Hematopoietic multipotent progenitor cell treated with erythropoietin and hydrocortisone succinate and interleukin-3 and kit ligand, for 17 days (in vitro differentiated cells): ENCODE measurements around the gene GALNT10.

Experiments used
- DNase-seq: peaks from one replicate; pipeline ENCODE4 v3.0.0-alpha.2; 2015; ENCODE audit warnings: low spot score

GALNT10 gene

DNA sequence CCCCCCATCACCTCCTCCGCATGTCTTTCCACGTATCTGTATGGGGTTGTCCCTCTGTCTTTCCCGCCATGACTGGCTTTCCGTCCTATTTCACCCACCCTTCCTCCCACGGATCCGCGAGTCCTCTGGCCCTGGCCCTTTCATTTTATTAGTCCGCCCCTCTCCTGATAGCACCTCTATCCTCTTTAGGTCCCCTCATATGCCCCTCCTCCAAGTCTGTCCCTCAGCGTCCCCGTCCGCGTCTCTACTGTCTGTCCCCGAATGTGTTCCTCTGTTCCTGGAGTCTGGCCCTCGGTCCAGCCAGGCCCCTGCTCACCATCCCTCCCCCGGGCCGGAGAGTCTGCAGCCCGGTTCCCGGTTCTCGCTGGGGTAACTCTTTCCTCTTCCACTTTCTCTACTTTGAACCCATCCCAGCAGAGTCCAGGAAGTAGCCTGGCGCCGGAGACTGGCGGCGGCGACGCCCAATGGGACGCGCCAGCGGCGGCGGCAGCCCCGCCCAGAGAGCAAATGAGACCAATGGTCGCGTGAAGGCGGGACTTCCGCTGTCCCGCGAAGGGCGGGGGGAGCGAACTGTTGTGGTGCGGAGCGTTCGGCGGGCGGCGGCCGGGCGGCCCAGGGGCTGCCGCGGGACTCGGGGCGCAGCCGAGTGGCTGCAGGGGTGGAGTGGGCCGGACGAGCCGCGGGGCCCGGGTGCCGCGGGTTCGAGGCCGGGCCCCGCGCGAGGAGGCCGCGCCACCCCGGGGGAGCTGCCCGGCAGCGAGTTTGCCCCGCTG is 255.1 kb downstream of the GALNT10 start, which contains the start of gene SAP30L:
TSS of gene SAP30L (plus strand) at position 576 of the 773 bp plus-strand sequence. CDS start 608 bp downstream, outside the sequence.
- DNase-seq: peak; percentile 97

DNA sequence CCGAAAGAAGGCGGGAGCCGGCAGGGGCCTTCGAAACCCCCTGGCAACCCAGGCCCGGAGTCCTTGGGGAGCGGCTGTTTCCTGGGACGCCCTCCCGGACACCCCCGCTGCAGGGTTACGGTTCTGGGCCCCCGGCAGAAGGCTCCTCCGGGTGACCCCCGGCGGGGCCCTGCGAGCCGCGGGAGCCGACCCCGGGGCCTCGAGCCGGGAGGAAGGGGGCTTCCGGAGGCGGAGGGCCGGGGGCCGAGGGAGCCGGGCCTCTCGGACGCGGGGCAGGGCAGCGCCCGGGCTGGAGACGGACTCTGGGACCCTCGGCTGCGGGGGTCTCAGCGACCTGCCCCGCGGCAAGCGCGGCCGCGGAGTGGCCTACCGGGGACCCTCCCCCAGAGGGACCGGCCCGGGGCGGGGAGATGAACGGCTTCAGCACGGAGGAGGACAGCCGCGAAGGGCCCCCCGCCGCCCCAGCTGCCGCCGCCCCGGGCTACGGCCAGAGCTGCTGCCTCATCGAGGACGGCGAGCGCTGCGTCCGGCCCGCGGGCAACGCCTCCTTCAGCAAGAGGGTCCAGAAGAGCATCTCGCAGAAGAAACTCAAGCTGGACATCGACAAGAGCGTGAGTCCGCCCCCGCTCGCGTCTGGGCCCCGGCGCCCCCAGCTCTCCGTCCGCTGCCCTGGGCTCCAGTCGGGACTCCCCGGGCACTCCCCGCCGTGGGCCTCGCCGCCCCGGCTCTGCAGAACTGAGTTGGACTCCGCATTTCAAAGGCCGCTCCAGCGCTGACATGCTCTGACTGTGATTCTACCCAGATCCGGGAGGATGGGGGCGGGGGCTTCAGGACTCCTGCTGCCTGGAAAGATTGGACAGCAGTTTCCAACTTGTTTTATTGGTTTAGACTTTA is 255.9 kb downstream of the GALNT10 start:
- peak; percentile 28 for DNase-seq

DNA sequence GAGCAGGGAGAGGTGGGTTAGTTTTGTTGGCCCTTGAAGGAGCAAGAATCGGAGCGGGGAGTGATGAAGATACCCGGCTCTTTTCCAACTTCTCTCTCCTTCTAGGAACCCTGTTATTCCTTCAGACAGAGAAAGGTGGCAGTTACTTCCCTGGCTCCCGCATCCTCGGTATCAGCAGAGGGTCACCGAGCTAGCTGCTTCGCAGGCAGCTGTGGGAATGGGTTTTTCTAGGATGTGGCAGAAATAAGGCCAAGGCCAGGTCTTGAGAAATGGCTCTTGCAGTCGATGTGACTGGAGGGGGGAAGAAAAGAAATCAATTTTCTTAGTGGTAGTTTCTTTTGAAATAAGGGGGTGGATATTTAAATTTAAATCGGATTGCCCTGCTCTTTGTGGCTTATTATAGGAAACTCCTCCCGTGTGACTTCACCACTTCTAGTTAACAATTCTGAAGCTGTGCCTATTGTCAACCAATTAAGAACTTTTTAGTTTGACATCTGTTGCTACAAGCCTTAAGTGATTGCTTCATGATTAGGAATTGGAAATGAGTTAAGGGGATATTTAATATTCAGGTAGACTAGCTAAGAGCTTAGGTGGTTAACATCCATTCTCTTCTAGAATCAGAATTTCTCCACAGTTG is 256.7 kb downstream of the GALNT10 start:
- DNase-seq: no peak

DNA sequence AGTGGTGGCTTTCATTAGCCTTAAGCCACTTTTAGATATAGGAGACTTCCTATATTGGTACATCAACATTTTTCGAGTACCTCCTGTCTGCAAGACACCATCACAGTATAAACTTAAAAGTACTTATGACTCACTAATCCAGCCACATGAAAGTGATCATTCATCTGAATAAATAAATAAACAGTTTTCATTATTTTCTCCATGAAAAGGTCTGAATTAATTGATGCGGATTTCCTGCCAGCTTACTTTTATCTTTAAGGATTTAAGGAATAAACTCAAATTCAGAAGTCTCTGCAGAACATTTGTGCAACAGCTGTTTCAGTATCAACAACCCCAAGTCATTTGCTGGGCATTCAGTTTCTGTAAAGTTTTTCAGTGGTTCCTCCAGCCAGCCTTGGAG is 259.3 kb downstream of the GALNT10 start:
- no peak for DNase-seq

DNA sequence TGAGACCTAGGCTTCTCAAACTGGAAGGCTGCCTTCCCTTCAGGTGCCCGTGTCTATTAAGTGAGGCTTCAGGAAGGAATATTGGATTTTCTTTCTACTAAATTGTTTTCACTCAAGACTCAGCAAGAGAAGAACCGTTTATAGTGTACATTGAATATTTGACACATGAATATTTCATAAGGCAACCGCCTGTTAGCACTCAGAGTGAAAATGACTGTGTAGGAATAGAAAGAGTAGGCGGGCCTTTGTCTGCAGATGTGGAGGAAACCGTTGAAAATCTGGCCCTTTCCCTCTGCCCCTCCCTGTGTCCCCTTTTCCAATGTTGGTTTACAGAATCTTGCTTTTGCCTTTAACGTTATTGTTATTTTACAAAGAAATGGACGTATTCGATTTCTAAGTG is 261.4 kb downstream of the GALNT10 start:
- no peak for DNase-seq

- DNase-seq: no peak
Measured at GRCh38 chr5:154455585-154455984, 265.1 kb downstream of the GALNT10 start.

- DNase-seq: no peak
Measured at GRCh38 chr5:154456540-154456939, 266.0 kb downstream of the GALNT10 start.

GRCh38 chr5:154459015-154459414 is 268.5 kb downstream of the GALNT10 start:
- no peak for DNase-seq

- DNase-seq: no peak
Measured at GRCh38 chr5:154460172-154460571, 269.6 kb downstream of the GALNT10 start.

DNA sequence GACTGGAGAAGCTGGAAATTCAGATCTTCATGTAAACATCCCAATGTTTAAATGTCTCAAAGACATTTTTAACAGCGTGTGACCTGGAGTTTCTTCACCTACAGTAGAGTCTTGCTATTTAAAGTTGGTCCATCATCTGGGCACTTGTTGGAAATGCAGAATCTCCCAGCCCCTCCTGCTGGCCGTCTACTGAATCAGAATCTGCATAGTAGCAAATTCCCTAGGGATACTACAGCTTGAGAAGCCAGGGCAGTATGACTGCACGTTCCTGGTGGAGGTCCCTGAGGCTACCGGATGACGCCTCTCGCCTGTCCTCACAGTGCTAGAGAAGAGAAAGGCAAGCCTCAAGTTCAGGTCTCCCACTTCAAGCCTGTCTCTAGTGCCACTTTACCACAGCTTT is 271.0 kb downstream of the GALNT10 start:
- DNase-seq: no peak

GRCh38 chr5:154464438-154464837 is 273.9 kb downstream of the GALNT10 start:
- DNase-seq: no peak

GRCh38 chr5:154465169-154465568 is 274.6 kb downstream of the GALNT10 start:
- no peak for DNase-seq

- DNase-seq: no peak
Measured at GRCh38 chr5:154466147-154466546, 275.6 kb downstream of the GALNT10 start.

DNA sequence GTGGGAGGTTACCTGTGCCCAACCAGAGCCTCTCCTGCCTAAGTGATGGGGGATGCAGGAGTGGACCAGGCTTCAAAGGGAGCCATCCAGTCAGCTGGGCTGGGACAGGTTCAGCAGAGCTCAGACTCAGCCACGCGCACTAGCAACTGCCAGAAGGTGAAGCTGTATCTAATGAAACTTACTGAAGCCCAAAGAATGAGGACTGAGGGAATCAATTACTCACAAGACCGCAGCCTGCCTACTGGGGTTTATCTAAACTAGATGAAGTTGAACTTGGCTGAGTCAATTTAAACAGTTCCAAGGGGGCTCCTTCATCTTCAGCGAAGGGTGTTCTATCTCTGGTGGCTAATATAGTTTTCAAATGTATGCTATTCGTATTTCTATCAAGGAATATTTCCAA is 276.1 kb downstream of the GALNT10 start:
- DNase-seq: no peak

- DNase-seq: peak; percentile 73
Measured at GRCh38 chr5:154467655-154468354, 277.3 kb downstream of the GALNT10 start.

DNA sequence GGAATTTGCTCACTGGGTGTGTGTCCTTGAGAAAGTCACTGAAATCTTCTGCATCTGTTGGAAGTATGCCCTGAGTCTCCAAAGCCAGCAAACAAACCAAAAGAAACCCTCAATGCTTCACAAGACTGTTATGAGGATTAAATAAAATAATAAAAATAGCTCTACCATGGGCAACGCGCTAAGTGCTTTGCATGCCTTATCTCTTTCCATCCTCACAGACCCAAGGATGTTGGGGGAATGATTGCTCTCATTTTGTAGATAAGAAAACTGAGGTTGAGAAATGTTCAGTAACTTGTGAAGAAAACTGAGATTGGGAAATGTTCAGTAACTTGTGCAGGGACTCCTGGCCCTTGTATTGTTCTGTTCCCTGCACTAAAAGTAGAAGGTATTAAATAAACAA is 279.6 kb downstream of the GALNT10 start:
- DNase-seq: no peak
